ENCODE data around the gene POLR2J3.
"Not testable (repeated sequence)": the region's sequence is repeated elsewhere in the genome, so short reads cannot be mapped to it uniquely, and the experiment has no call there.

POLR2J3 gene

GRCh38 chr7:102583495-102583894 is 11.1 kb upstream of the POLR2J3 start:
- DNase-seq (ENCODE audit: low spot score) = not testable (repeated sequence)

DNA sequence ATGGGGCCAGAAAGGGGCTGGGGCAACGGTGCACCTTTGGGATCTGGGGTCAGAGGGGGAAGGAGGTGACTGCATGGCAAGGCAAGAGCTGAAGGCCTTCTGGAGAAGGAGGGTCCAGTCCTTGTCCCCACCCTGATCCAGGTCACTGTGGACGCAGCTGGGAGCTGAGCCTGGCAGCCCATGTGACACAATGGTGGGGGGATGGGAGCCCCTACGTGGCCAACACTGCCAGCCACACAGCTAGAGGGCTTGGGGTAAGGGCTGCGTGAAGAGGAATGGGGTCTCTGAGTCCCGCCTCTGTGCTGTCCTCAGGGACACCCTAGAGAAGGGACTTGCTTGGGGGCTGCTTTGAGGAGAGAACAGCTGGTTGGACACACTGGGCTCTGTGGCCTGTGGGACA is 9.3 kb upstream of the POLR2J3 start:
- not testable (repeated sequence) for DNase-seq (ENCODE audit: low spot score)

GRCh38 chr7:102578486-102578885 is 6.1 kb upstream of the POLR2J3 start:
- not testable (repeated sequence) for DNase-seq (ENCODE audit: low spot score)

DNA sequence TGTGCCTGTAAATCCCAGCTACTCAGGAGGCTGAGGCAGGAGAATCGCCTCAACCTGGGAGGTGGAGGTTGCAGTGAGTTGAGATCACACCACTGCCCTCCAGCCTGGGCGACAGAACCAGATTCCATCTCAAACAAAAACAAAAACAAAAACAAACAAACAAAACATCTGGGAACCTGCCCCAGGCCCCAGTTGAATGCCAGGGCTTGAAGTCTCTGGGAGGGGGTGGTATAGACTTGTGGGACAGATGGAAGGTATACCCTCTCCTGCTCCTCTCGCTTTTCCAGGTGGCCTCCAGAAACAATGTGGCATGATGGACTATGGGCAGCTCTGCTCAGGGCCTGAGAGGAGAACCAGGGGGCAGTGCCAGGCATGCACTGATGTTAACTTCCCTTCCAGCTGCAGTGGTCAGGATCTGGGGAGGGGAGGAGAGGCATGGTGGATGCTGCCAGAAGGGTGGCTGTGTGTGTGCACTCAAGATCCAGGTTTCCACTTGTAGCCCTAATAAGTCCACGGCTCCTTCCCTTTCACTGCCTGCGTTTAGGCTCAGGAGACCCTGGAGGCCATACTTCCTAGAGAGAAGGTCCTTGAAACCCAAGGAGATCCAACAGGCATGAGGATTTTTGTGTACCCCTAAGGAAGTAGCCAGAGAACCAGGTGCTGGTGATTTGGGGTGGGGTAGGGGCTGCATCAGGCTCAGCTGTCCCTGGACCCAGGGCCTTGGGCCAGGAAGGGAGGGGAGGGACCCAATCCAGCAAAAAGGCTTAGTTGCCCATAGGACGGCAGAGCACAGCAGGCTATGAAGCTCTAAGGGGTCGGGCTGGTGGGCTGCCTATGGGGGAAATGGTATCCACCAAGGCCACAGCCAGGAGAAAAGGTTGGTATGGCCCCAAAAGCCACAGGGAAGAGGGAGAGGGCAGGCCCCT is 5.2 kb upstream of the POLR2J3 start:
- DNase-seq (ENCODE audit: low spot score) = peak; percentile 1

DNA sequence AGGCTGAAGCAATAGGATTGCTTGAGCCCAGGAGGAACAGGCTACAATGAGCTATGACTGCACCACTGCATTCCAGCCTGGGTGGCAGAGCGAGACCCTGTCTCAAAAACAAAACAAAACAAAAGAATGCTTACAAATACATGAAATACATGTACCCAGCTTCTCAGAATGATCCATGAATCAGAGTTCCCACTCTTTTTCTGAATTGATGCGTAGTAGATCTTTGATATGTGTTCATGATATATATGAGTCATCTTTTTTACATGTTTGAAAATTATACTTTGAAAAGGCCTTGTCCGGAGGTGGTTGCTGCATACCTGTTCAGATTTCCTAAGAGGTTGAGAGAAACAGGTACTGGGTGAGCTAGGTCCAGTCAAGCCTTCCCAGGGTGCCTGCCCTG is 4.0 kb upstream of the POLR2J3 start:
- DNase-seq (ENCODE audit: low spot score) = not testable (repeated sequence)

DNA sequence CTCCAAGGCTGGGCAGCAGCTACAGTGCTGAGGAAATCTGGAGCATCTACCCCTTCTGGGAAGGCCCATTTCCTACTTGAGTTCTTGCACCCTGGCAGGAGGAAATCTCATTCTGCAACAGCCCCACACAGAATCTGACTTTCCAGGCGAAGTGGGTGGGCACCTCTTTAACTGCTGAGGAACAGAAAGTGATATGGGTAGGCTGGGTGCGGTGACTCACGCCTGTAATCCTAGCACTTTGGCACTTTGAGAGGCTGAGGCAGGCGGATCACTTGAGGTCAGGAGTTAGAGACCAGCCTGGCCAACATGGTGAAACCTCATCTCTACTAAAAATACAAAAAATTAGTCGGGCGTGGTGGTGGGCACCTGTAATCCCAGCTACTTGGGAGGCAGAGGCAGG is 2.2 kb upstream of the POLR2J3 start:
- not testable (repeated sequence) for DNase-seq (ENCODE audit: low spot score)

DNA sequence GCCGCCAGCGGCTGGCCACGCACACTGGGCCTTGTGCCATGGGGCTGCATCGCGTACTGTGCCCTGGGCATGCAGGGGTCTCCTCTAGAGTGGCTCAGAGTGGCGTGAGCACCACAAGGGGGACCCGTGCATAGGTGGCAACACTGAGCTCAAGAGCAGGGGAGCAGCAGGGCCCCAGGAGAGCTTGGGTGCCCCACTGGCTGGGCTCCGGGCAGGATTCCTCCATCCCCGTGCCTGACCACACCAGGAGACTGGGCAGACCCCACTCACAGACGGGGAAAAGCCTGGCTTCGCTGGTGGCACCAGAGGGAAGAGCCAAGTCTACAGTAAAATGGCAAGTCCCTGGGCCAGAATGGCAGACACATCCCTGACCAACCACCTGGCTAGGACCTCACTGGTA is 3.8 kb downstream of the POLR2J3 start:
- peak; percentile 25 for DNase-seq (ENCODE audit: low spot score)

GRCh38 chr7:102550808-102551422 is 21.5 kb downstream of the POLR2J3 start, which contains the start of gene SPDYE2:
Gene SPDYE2, plus strand, starts transcription at chr7:102551226. Its CDS starts 2,030 bp downstream, at chr7:102553256.
- DNase-seq (ENCODE audit: low spot score) = not testable (repeated sequence)

- not testable (repeated sequence) for DNase-seq (ENCODE audit: low spot score)
Observed at GRCh38 chr7:102546353-102546752, 26.0 kb downstream of the POLR2J3 start.

- DNase-seq (ENCODE audit: low spot score) = not testable (repeated sequence)
Observed at GRCh38 chr7:102545288-102545687, 27.1 kb downstream of the POLR2J3 start.

- not testable (repeated sequence) for DNase-seq (ENCODE audit: low spot score)
Observed at GRCh38 chr7:102544372-102544771, 28.0 kb downstream of the POLR2J3 start.

GRCh38 chr7:102543596-102543995 is 28.8 kb downstream of the POLR2J3 start, which contains the start of gene UPK3BL2:
Gene UPK3BL2, minus strand, starts transcription at chr7:102543696. Its CDS starts 60 bp downstream, at chr7:102543636.
- not testable (repeated sequence) for DNase-seq (ENCODE audit: low spot score)

GRCh38 chr7:102542771-102543170 is 29.6 kb downstream of the POLR2J3 start:
- DNase-seq (ENCODE audit: low spot score) = not testable (repeated sequence)

- DNase-seq (ENCODE audit: low spot score) = not testable (repeated sequence)
Observed at GRCh38 chr7:102542083-102542482, 30.3 kb downstream of the POLR2J3 start.

DNA sequence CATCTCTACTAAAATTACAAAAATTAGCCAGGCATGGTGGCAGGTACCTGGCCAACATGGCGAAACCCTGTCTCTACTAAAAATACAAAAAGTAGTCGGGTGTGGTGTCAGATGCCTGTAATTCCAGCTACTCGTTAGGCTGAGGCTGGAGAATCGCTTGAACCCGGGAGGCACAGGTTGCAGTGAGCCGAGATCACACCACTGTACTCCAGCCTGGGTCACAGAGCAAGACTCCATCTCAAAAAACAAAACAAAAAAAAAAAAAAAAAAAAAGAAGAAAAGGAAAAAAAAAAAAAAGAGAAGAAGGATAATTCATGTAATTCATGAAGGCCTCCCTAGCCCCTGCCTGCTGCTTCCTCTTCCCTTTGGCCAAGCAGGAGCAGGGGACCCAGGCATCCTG is 31.8 kb downstream of the POLR2J3 start:
- not testable (repeated sequence) for DNase-seq (ENCODE audit: low spot score)

GRCh38 chr7:102535062-102535615 is 37.2 kb downstream of the POLR2J3 start:
- peak; percentile 37 for DNase-seq (ENCODE audit: low spot score)

DNA sequence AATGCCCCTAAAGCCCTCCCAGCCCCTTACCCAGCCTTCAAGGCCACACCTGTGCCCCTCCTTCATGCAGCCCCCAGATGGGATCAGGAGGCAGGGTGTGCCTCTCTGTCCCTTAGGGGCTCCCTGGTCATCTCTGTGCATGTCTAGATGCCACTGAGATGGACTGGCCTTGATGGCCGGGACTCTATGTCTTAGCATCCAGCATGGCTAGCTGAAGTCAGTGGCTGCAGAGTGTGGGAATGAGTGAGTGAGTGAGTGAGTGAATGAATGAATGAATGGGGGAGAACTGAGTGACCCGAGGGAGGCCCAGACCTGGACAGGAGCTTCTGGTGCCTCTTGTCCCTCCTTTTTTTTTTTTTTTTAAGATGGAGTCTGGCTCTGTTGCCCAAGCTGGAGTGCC is 40.3 kb downstream of the POLR2J3 start:
- DNase-seq (ENCODE audit: low spot score) = not testable (repeated sequence)

- not testable (repeated sequence) for DNase-seq (ENCODE audit: low spot score)
Observed at GRCh38 chr7:102531583-102531982, 40.8 kb downstream of the POLR2J3 start.

- DNase-seq (ENCODE audit: low spot score) = not testable (repeated sequence)
Observed at GRCh38 chr7:102527822-102528793, 44.3 kb downstream of the POLR2J3 start.

GRCh38 chr7:102527182-102527581 is 45.2 kb downstream of the POLR2J3 start:
- not testable (repeated sequence) for DNase-seq (ENCODE audit: low spot score)

DNA sequence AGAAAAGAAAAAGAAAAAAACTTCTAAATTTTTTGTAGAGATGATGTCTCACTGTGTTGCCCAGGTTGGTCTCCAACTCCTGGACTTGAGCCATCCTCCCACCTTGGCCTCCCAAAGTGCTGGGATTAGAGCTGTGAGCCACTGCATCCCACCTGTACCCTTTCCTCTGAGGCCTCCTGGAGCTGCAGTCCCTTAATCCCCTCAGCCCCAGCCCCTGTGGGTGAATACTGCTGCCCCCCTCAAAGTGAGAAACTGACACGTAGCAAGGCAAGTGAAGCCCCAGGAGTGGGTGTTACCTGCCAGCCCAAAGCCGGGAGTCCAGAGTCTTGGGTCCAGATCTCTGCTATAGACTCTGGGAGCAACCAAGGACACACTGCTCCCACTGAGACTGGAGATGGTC is 47.6 kb downstream of the POLR2J3 start:
- DNase-seq (ENCODE audit: low spot score) = not testable (repeated sequence)
